Fibroblast of skin of left biceps (primary cell): ENCODE results near the gene PYGL.

ENCODE experiments used
- DNase-seq, 2 experiments: peaks; one replicate each; pipeline ENCODE4 v3.0.0-alpha.2; 2013; ENCODE audit warnings: low read depth in 2 of 2

The PYGL gene

DNA sequence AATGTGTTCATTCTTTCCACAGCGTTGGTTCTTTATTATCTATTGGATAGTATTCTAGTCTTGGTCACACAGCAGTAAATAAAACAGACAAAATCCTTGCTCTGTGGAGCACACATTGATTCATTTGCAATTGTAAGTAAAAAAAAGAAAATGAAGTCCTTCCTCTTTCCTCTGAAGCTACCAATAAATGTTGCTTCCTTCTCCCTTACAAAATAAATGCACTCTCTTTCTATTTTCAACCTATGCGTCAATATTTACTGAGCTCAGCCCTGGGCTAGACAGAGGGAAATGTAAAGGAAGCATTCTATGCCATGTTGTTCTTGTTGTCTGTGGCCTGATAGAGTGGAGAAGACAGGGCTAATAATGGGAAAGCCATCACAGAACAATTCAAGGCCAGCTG, 69.5 kb downstream of the PYGL start:
- DNase-seq, result no peak

DNA sequence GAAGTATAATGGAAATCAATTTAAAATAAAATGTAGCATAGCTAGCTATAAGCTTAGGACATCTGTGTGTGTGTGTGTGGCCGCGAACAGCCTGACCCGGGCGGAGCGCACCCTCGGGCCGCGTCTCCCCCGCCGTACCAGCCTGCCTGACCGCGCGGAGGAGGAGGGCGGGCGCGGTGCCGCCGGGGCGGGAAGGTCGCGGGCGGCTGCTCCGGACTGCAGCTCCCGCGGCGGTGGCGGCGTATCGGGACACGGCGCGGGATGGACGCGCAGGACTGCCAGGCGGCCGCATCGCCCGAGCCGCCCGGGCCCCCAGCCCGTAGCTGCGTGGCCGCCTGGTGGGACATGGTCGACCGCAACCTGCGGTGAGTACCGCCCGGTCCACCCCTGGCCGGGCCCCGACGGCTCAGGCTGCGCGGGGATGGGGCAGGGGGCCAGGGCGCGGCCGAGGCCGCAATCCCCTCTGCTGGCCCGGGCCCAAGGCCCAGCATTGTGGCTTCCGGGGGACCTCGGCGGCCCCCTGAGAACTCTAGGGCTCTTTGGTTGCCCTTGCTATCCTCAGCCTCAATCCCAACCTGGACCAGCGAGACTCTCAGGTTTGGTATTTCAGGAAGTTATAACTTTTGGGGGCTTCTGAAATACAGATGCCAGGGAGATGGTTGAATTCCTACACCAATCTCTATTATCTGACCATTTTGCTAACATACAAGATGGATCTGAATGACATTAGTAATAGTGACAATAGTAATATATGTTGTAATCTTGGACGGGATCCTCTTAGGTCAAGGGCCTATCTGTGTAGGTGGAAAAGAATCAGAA, 72.2 kb downstream of the PYGL start, which contains the start of gene ABHD12B:
Gene ABHD12B, plus strand, starts transcription at position 140 of the 819 bp plus-strand sequence. Its CDS starts 122 bp downstream, at position 262.
- no peak for DNase-seq

DNA sequence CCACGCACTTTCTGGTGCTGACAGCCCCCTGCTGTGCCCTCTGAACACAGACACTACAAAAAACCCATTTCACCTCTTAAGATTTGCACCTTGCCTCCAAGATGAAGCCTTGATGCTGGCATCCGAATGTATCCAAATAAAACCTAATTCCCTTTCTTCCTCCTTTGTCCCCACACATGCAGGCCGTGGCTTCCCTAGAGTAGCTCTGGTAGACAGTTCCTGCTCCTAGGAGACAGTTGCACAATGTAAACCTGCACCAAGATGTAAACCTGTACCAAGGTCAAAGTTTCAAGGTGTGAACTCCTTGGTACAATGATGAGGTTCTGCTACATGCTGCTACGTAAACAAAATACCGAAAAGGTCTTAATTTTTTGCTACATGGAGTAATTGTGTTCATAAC, 73.1 kb downstream of the PYGL start:
- no peak for DNase-seq

DNA sequence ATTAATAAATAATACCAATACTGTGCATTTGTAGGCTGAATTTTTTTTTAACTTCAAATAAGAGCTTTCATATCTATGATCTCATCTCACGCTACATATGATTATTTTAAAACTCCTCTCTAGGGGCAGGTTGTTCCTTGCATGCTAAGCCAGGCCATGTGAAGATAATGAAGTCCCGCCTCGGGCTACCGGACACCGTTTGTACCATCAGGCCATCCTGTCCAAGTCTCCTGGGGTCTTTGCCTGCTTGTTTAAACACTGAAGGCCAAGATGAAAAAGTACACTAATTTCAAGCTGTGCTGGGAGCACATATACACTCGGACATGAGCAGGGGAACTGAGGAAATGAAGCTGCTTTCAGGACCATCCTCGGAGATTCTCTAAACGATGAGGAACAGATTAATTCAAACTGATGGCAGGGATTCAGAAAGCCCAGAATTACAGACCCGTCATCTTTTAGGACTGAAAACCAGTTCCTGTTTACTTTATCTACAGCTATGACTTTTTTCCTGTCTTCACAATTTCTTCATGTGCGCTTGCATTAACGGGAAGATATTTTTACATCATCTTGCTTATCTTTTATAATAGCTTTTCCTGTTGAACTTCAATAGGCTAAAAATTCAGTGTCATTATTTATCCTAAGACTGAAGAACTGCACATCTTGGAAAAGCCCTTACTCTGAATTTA, 78.7 kb downstream of the PYGL start:
- DNase-seq, result no peak

DNA sequence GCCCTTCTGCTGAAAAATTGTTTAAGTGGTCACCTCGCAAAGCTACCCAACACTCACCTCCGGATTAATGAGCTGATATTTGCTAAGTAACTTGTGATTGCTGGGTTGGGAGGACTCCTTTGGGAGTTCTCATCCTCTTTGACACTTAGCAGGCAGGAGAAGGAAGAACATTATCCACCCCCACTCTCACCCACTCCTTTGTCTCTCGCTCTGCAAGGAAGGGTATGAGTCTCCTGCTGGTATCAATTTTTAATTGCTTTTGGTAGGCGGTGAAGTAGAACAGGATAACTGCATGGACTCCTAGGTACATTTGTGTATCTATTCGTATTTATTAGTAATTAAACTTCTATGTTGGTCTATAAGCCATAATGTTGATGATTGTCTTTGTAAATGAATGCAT, 79.3 kb downstream of the PYGL start:
- no peak for DNase-seq

DNA sequence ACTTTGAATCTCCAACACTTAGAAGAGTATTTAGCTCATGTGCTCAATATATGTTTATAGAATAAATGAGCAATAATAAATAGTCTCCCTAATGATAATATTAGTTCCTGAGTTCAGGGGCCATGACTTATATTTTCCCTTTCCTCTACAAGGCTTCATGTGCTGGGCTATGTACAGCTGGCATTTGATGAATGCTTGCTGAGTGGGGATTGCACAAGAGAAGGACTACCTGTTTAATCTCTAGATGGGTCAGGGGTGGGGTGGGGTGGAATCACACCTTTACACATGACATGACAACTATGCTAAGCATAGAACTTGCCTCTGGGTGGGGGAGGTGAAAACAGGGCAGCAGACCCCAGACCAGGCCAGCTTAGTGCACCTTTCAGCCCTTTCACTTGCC, 80.0 kb downstream of the PYGL start:
- DNase-seq, result no peak

DNA sequence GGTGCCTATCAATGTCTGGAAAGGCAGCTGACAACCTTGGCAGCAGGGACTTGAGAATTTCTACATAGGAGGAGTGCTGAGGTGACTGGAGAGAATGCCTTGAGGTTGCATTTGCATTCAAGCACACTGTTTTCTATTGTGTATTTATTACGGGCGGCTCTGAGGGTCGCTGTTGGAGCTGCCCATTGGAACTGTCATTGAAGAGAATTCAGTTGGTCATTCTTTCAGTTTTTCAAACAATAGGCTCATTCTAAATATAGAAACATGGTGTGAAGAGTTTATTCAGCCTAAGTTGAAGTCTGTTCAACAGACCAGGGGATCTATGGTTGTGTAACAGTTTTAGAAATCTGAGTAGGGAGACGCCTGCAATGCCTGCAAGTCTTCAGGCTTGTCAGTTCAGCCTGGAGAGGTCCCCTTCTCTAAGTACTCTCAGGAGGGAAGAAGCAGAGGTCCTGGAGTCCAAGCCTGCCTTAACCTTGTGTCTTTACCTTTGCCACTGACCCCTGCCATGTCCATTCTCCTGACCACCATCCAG, 82.2 kb downstream of the PYGL start:
- DNase-seq, result no peak

DNA sequence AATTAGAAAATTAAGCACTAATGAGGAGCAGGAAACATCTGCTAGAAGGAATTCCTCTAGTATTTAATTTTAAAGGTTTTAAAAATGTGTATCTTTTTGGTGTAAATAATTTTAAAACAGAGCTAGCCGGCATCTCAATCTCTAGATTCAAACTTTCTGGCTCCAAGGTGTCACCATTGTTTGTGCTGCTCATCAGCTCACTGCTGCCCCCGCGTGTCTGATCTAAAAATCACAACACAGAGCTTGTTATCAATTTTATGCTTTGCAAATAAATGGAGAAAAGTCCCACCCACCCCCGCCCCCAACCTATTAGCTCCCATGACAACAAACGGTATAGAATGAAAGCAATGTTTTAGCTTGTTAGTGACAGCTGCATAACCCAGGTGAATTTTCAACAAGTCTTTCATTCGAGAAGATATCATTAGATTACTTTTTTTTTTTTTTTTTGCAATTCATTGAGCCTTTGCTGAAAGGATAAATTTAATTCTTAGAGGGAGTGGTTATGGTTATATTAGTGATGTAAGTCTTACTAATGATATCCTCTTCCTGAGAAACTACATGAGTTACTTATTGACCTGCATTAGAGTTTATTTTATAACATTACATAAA, 83.7 kb downstream of the PYGL start:
- DNase-seq, result peak; percentile 50 to 51

DNA sequence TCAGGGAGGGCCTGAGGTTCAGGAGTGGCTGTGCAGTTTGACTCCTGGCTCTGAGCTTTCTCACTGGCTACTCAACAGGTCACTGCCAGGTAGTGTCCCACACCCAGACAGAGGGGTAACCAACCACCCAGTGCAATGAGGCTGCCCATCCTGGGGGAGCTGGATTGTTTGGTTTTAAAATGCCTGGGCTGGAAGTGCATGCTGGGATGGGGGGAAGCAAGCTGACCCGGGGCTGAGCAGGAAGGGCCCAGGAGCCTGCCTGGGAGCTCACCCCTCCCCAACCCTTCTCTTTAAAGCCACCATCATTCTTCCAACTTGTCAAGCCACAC, 85.0 kb downstream of the PYGL start:
- DNase-seq, result no peak

DNA sequence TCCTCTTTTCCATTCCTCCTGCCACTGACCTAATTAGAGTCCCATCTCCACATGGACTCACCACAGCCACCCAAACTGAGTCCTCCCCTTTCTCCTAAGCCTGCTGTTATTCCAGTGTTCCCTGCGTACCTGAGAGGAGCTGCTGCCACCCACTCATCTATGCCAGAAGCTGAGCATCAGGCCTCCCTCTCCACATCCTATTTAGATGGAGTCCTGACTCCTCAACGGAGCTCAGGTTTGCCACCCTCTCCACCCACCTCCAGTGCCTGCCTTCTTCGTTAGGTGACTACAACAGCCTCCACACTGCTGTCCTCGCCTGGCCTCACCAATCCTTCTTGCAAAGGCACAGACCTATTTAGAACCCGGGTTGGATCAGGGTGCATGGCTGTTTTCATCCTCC, 87.6 kb downstream of the PYGL start:
- DNase-seq, result no peak

DNA sequence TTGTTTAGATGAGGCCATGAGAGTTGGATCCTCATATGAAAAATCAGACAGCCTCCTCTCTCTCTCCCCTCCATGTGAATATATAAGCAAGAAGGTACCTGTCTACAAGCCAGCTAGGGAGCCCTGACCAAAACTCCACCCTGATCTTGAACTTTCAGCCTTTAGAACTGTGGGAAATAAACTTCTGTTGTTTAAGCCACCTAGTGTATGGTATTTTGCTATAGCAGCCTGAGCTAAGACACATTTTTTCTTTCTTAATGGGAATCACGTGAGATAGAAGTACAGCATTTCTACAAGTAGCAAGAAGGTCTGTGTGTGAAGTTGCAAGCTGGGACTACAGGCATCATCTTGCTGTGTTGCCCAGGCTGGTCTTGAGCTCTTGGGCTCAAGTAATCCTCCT, 88.7 kb downstream of the PYGL start:
- no peak for DNase-seq
